GM12878 (cell line): Measurements from ENCODE around the gene ITSN2.

ENCODE experiments used
- ZNF24 ChIP-seq: fragments of 450-650 bp; IDR thresholded peaks from 2 replicates; pipeline ENCODE4 v1.6.1; 2017; ENCODE audit warnings: antibody characterized with exemption, mild to moderate bottlenecking
- TF ChIP-seq, protein P1 (sequence below): fragments of 450-650 bp; IDR thresholded peaks from 2 replicates; pipeline ENCODE4 v1.6.1; 2017; ENCODE audit warnings: mild to moderate bottlenecking

DNA sequence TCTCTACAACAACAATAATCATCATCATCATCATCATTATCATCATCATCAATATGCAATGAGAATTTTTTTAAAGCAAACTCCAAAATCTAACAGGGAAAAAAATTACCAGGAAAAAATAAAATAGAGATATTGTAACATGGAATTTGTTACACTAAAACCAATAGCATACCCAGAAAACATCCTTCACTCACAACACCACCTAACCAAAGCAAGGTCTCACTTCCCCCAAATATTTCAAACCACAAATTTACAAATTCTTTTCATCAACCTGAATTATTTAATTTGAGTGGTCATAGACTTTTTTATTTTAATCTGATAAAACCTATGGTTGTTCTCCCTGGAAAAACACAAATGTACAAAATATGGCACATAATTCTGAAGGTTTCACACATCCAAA is 11.2 kb downstream of the ITSN2 start:
- TF ChIP-seq, protein P1, sequence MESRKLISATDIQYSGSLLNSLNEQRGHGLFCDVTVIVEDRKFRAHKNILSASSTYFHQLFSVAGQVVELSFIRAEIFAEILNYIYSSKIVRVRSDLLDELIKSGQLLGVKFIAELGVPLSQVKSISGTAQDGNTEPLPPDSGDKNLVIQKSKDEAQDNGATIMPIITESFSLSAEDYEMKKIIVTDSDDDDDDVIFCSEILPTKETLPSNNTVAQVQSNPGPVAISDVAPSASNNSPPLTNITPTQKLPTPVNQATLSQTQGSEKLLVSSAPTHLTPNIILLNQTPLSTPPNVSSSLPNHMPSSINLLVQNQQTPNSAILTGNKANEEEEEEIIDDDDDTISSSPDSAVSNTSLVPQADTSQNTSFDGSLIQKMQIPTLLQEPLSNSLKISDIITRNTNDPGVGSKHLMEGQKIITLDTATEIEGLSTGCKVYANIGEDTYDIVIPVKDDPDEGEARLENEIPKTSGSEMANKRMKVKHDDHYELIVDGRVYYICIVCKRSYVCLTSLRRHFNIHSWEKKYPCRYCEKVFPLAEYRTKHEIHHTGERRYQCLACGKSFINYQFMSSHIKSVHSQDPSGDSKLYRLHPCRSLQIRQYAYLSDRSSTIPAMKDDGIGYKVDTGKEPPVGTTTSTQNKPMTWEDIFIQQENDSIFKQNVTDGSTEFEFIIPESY: no peak
- TF ChIP-seq ZNF24: no peak
